OCI-LY3 (cell line): ENCODE results near the gene CCT3.

Source experiments
- H2AFZ ChIP-seq: fragments of 200-600, 300-600 bp; shearing (Covaris generic); 2 replicates; pipeline ENCODE4 v1.6.0; 2014; ENCODE audit warnings: antibody characterized with exemption, low read depth, low read length
- H3K27ac ChIP-seq: fragments of 200-600, 300-600 bp; sonication (generic); 2 replicates; pipeline ENCODE4 v1.5.1; 2014; ENCODE audit warnings: mild to moderate bottlenecking, low read length, moderate library complexity, mixed read lengths
- H3K27me3 ChIP-seq: fragments of 200-600, 300-600 bp; sonication (generic); 2 replicates; pipeline ENCODE4 v1.6.1; 2014; ENCODE audit warnings: low read depth, low read length, mixed read lengths
- H3K36me3 ChIP-seq: fragments of 200-600, 300-600 bp; sonication (generic); replicated peaks from 2 replicates; pipeline ENCODE3; 2014; ENCODE audit warnings: low read depth, low read length, mixed read lengths
- H3K4me1 ChIP-seq: fragments of 300-600, 200-600 bp; sonication (generic); 2 replicates; pipeline ENCODE4 v1.6.1; 2014; ENCODE audit warnings: low read length, mixed read lengths
- H3K4me2 ChIP-seq: fragments of 200-600, 300-600 bp; sonication (generic); 2 replicates; pipeline ENCODE4 v1.6.1; 2014; ENCODE audit warnings: low read length, mixed read lengths
- H3K4me3 ChIP-seq: fragments of 300-600, 200-600 bp; sonication (generic); 2 replicates; pipeline ENCODE4 v1.5.1; 2014; ENCODE audit warnings: antibody characterized with exemption, mild to moderate bottlenecking, low read length, moderate library complexity
- H3K79me2 ChIP-seq: fragments of 300-600, 200-600 bp; shearing (Covaris generic); 2 replicates; pipeline ENCODE4 v1.6.1; 2014; ENCODE audit warnings: mild to moderate bottlenecking, low read length, mixed read lengths
- H3K9ac ChIP-seq: fragments of 300-600, 200-600 bp; shearing (Covaris generic); 2 replicates; pipeline ENCODE4 v1.6.0; 2014; ENCODE audit warnings: mild to moderate bottlenecking, low read length, moderate library complexity
- H3K9me3 ChIP-seq: fragments of 200-600, 300-600 bp; shearing (Covaris generic); 2 replicates; pipeline ENCODE4 v1.6.1; 2014; ENCODE audit warnings: low read length, mixed read lengths; ENCODE audit not compliant: insufficient read depth
- H4K20me1 ChIP-seq: fragments of 200-600, 300-600 bp; sonication (generic); 2 replicates; pipeline ENCODE4 v1.6.1; 2016; ENCODE audit warnings: low read length, mixed read lengths; ENCODE audit not compliant: insufficient read depth
- EZH2phosphoT487 ChIP-seq: fragments of 200-600 bp; shearing (Covaris generic); IDR thresholded peaks from 2 replicates; pipeline ENCODE4 v1.6.1; 2018; ENCODE audit warnings: antibody characterized with exemption, mixed run types, low read depth
- TF ChIP-seq, protein P1 (sequence below): fragments of 200-600, 300-600 bp; sonication (generic); IDR thresholded peaks from 2 replicates; pipeline ENCODE4 v1.5.1; 2014; ENCODE audit warnings: antibody characterized with exemption, low read length, low read depth

CCT3 gene

DNA sequence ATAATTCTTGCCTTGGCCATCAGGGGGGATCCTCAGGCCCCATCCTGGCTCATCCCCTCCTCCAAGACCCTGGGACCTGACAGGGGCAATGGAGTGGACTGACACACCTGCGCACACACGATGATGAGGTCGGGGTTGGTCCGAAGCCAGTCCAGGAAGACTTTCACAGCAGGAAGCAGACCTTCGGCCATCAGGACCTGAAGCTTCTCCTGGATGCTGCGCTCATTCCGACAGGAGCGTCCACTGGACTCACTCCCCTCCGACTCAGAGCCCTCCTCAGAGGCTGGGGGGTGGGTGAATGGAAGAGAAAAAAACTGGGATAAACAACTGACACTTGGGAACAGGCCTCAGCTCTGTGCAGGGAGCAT is 74.8 kb downstream of the CCT3 start:
- Histone ChIP-seq H3K27ac (no peak overlapping the region), H3K79me2 (no peaks in the 10 kb centered on the region), H2AFZ (no peak overlapping the region), H3K4me1 (no peaks in the 10 kb centered on the region), H3K36me3 (peaks cover 78% of the 10 kb centered on the region), H3K27me3 (no peaks in the 10 kb centered on the region), H3K4me2 (no peak overlapping the region), H3K9me3 (no peaks in the 10 kb centered on the region), H4K20me1 (no peaks in the 10 kb centered on the region), H3K9ac (no peak overlapping the region), H3K4me3 (no peak overlapping the region)
- TF ChIP-seq, protein P1, sequence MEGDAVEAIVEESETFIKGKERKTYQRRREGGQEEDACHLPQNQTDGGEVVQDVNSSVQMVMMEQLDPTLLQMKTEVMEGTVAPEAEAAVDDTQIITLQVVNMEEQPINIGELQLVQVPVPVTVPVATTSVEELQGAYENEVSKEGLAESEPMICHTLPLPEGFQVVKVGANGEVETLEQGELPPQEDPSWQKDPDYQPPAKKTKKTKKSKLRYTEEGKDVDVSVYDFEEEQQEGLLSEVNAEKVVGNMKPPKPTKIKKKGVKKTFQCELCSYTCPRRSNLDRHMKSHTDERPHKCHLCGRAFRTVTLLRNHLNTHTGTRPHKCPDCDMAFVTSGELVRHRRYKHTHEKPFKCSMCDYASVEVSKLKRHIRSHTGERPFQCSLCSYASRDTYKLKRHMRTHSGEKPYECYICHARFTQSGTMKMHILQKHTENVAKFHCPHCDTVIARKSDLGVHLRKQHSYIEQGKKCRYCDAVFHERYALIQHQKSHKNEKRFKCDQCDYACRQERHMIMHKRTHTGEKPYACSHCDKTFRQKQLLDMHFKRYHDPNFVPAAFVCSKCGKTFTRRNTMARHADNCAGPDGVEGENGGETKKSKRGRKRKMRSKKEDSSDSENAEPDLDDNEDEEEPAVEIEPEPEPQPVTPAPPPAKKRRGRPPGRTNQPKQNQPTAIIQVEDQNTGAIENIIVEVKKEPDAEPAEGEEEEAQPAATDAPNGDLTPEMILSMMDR = no peak
- no peak for TF ChIP-seq EZH2phosphoT487

- H3K4me3 ChIP-seq = no peak overlapping the region
- H3K4me2 ChIP-seq = no peak overlapping the region
- no peaks in the 10 kb centered on the region for H4K20me1 ChIP-seq
- TF ChIP-seq, protein P1 = no peak
- H3K9me3 ChIP-seq = no peaks in the 10 kb centered on the region
- no peaks in the 10 kb centered on the region for H3K79me2 ChIP-seq
- no peak overlapping the region for H3K9ac ChIP-seq
- H3K27me3 ChIP-seq = no peaks in the 10 kb centered on the region
- H2AFZ ChIP-seq = no peak overlapping the region
- no peak overlapping the region for H3K27ac ChIP-seq
- peaks cover 78% of the 10 kb centered on the region for H3K36me3 ChIP-seq
- no peaks in the 10 kb centered on the region for H3K4me1 ChIP-seq
Measured at GRCh38 chr1:156262461-156263287, 75.4 kb downstream of the CCT3 start.

DNA sequence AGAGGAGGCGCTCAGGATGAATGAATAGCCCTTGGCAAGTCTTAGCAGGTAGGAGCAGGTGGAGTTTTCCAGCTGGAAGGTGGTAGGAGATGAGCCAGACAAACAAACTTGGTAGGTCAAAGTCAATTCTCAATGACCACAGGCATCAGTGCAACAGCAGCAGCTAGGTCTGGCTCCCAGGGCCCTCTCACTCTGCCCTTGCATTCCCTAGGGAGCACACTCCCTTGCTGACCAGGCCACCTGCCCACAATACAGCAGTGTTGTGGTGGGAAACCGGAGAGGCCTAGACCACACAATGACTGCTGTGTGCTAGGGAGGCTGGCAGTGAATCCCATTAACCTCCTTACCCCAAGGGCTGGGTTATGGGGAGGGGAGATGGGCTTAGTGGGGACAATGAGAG is 77.2 kb downstream of the CCT3 start:
- Histone ChIP-seq H3K4me3 (no peak overlapping the region), H3K9me3 (no peaks in the 10 kb centered on the region), H4K20me1 (no peaks in the 10 kb centered on the region), H3K79me2 (no peaks in the 10 kb centered on the region), H3K27ac (no peak overlapping the region), H3K4me2 (no peak overlapping the region), H3K36me3 (peaks cover 75% of the 10 kb centered on the region), H3K4me1 (no peaks in the 10 kb centered on the region), H3K9ac (no peak overlapping the region), H2AFZ (no peak overlapping the region), H3K27me3 (no peaks in the 10 kb centered on the region)
- TF ChIP-seq EZH2phosphoT487 = no peak
- TF ChIP-seq, protein P1 = no peak

DNA sequence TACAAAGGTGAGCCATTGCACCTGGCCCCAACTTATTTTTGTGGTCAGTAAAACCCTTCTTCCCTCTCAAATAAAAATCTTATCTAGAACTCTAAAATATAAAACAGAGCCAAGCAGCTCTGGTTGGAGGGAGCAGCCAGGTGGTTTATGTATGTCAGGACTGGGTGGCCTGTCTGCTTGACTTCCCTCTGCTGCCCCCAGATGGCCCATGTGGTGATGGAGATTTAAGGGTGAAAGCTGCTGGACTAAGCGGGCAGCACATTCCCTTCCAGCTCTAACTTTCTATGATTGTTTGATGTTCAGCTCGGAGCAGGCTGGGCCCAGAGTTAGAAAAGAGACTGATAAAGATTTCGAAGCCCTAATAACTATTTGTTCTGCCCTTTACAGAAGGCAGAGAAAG is 78.3 kb downstream of the CCT3 start:
- H3K4me2 ChIP-seq = no peak overlapping the region
- no peaks in the 10 kb centered on the region for H3K9me3 ChIP-seq
- no peak overlapping the region for H3K27ac ChIP-seq
- H3K4me3 ChIP-seq = no peak overlapping the region
- no peak overlapping the region for H2AFZ ChIP-seq
- no peaks in the 10 kb centered on the region for H3K4me1 ChIP-seq
- no peak overlapping the region for H3K9ac ChIP-seq
- peaks cover 69% of the 10 kb centered on the region for H3K36me3 ChIP-seq
- H4K20me1 ChIP-seq = no peaks in the 10 kb centered on the region
- no peaks in the 10 kb centered on the region for H3K79me2 ChIP-seq
- H3K27me3 ChIP-seq = no peaks in the 10 kb centered on the region
- TF ChIP-seq EZH2phosphoT487 = no peak
- TF ChIP-seq, protein P1 = peak; percentile 31; the same call in 1 of the 2 replicates
